Stimulated activated CD8-positive, alpha-beta memory T cell treated with anti-CD3 and anti-CD28 coated beads, Interleukin-2, amount 100 ng/mL, for 1 hour (primary cell): ENCODE data around the gene HEMGN.
"Not testable (repeated sequence)": the region's sequence is repeated elsewhere in the genome, so short reads cannot be mapped to it uniquely, and the experiment has no call there.

Experiments used
- DNase-seq, 2 donors: peaks; one replicate each; pipeline ENCODE4 v3.0.0-alpha.2; 2020; ENCODE audit warnings: low read depth in 2 of 2

Gene HEMGN

GRCh38 chr9:97938081-97938644, at the start of gene HEMGN:
Gene HEMGN (minus strand): TSS chr9:97938172. CDS start chr9:97938136, 36 bp downstream.
- DNase-seq = no peak

GRCh38 chr9:97987487-97987886, 49.5 kb upstream of the HEMGN start:
- no peak for DNase-seq

- peak; percentile 8 to 16 for DNase-seq
Measured at GRCh38 chr9:97985058-97985861, 47.3 kb upstream of the HEMGN start.

- peak; percentile 37 to 66 for DNase-seq
Measured at GRCh38 chr9:97984188-97985057, 46.5 kb upstream of the HEMGN start.

GRCh38 chr9:97983589-97984187, 45.7 kb upstream of the HEMGN start:
- peak; percentile 18 to 40 for DNase-seq

GRCh38 chr9:97982683-97983588, 45.0 kb upstream of the HEMGN start, which contains the start of gene ANP32B:
Gene ANP32B (plus strand): TSS chr9:97983341. CDS start chr9:97983556, 215 bp downstream.
- peak; percentile 82 to 93 for DNase-seq

GRCh38 chr9:97981846-97982682, 44.1 kb upstream of the HEMGN start:
- no peak for DNase-seq

GRCh38 chr9:97980918-97981845, 43.2 kb upstream of the HEMGN start:
- DNase-seq = no peak

GRCh38 chr9:97980479-97980803, 42.5 kb upstream of the HEMGN start:
- no peak for DNase-seq

GRCh38 chr9:97979788-97980478, 42.0 kb upstream of the HEMGN start:
- no peak for DNase-seq

GRCh38 chr9:97978371-97979130, 40.6 kb upstream of the HEMGN start:
- no peak for DNase-seq

GRCh38 chr9:97976633-97977032, 38.7 kb upstream of the HEMGN start:
- not testable (repeated sequence) for DNase-seq

- DNase-seq = no peak
Measured at GRCh38 chr9:97975376-97975775, 37.4 kb upstream of the HEMGN start.

GRCh38 chr9:97972753-97973152, 34.8 kb upstream of the HEMGN start:
- no peak for DNase-seq

GRCh38 chr9:97970165-97970564, 32.2 kb upstream of the HEMGN start:
- no peak for DNase-seq

GRCh38 chr9:97969014-97969413, 31.0 kb upstream of the HEMGN start:
- DNase-seq = no peak

- no peak for DNase-seq
Measured at GRCh38 chr9:97966493-97966892, 28.5 kb upstream of the HEMGN start.

GRCh38 chr9:97964901-97965300, 26.9 kb upstream of the HEMGN start:
- no peak for DNase-seq
